PC-9 (cell line): Measurements from ENCODE around the gene TBCA. TPM values are rescaled to one million over a fixed set of nuclear protein-coding genes. Genes with fewer than 3 reads are reported as not detected.

Experiments used
- total RNA-seq: library from RNA; stranded (reverse); gene quantifications from 2 replicates; pipeline ENCODE4 v1.2.3, GENCODE V29; 2021

Gene TBCA
- total RNA-seq, 1 experiment from 2014 or later: 205 TPM

Other genes with a start within 250 kb of the TBCA start
- gene OTP, start 137.6 kb downstream of the TBCA start, total RNA-seq: not detected in 2 replicates